Measurements from ENCODE around the gene CHRM5.

DNA sequence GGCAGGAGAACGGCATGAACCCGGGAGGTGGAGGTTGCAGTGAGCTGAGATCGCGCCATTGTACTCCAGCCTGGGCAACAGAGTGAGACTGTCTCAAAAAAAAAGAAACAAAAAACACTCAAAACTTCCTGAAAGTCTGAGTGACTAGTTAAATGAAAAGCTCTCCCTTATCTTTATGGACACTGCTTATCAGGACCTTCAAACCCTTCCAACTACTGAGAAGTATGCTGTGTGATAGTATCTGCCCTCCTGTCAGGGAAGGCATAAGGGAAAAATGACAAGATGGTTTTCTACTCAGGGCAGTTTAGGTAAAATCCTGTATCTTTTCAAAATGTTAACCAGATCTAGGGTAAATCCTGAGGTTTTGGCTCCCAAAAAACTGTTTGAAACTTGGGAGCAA, 111.6 kb downstream of the CHRM5 start:
- TF ChIP-seq, protein P1, sequence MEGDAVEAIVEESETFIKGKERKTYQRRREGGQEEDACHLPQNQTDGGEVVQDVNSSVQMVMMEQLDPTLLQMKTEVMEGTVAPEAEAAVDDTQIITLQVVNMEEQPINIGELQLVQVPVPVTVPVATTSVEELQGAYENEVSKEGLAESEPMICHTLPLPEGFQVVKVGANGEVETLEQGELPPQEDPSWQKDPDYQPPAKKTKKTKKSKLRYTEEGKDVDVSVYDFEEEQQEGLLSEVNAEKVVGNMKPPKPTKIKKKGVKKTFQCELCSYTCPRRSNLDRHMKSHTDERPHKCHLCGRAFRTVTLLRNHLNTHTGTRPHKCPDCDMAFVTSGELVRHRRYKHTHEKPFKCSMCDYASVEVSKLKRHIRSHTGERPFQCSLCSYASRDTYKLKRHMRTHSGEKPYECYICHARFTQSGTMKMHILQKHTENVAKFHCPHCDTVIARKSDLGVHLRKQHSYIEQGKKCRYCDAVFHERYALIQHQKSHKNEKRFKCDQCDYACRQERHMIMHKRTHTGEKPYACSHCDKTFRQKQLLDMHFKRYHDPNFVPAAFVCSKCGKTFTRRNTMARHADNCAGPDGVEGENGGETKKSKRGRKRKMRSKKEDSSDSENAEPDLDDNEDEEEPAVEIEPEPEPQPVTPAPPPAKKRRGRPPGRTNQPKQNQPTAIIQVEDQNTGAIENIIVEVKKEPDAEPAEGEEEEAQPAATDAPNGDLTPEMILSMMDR (IDR thresholded peaks at IDR 0.05) = no peak
- TF ChIP-seq ZFX (IDR thresholded peaks at IDR 0.05; ENCODE audit: borderline replicate concordance) = no peak

Measured in 22Rv1 (cell line).